Measurements from ENCODE around the gene ATCAY. TPM values are rescaled to one million over a fixed set of nuclear protein-coding genes. Genes with fewer than 3 reads are reported as not detected.

ATCAY gene
- total RNA-seq, 3 donors from 2014 or later (not counting 1 experiment from before 2014, with no cell fraction given), result not detected

GRCh38 chr19:3959766-3960131 is 79.3 kb downstream of the ATCAY start:
- DNase-seq (no peak), ATAC-seq (no peak)
- intact Hi-C loops (cut with micrococcal nuclease), result loop anchor here (10.0 kb wide), 1 partner anchor 1645 kb away; no protein-coding TSS in a partner anchor
- H3K27me3 Mint-ChIP-seq (ENCODE audit: low read depth in 2 of 2), result no peaks in the 10 kb centered on the region
- H3K4me3 Mint-ChIP-seq, result no peak overlapping the region
- no peak for TF ChIP-seq CTCF (IDR thresholded peaks at IDR 0.05)
- Histone ChIP-seq H3K4me1 (ENCODE audit: control insufficient read depth, insufficient read depth, low read length) (no peaks in the 10 kb centered on the region), H3K4me3 (ENCODE audit: low read length) (no peak overlapping the region), H3K27ac (ENCODE audit: low read length) (no peak overlapping the region), H3K9me3 (ENCODE audit: control insufficient read depth, insufficient read depth, low read length) (no peaks in the 10 kb centered on the region), H3K27me3 (ENCODE audit: control insufficient read depth, insufficient read depth, low read length) (no peaks in the 10 kb centered on the region), H3K36me3 (ENCODE audit: control insufficient read depth, insufficient read depth, low read length) (peaks cover 52% of the 10 kb centered on the region)
- no peaks in the 10 kb centered on the region for H3K9me3 Mint-ChIP-seq
- H3K4me1 Mint-ChIP-seq, result no peaks in the 10 kb centered on the region
- H3K36me3 Mint-ChIP-seq, result no peaks in the 10 kb centered on the region
- 98% methylated on average over 15 of the region's 15 CpGs for whole genome bisulfite sequencing (ENCODE audit: insufficient coverage)
- no peak overlapping the region for H3K27ac Mint-ChIP-seq

- H3K9me3 ChIP-seq (ENCODE audit: control insufficient read depth, insufficient read depth, low read length), result no peaks in the 10 kb centered on the region
- Mint-ChIP-seq H3K4me3 (no peak overlapping the region), H3K36me3 (no peaks in the 10 kb centered on the region), H3K27me3 (ENCODE audit: low read depth in 2 of 2) (no peaks in the 10 kb centered on the region), H3K27ac (no peak overlapping the region), H3K9me3 (no peaks in the 10 kb centered on the region), H3K4me1 (no peaks in the 10 kb centered on the region)
- no peaks in the 10 kb centered on the region for H3K4me1 ChIP-seq (ENCODE audit: control insufficient read depth, insufficient read depth, low read length)
- 96% methylated on average over 24 of the region's 24 CpGs for WGBS (ENCODE audit: insufficient coverage)
- no peaks in the 10 kb centered on the region for H3K27me3 ChIP-seq (ENCODE audit: control insufficient read depth, insufficient read depth, low read length)
- no peak overlapping the region for H3K27ac ChIP-seq (ENCODE audit: low read length)
- DNase-seq, result no peak
- ATAC-seq, result no peak
- TF ChIP-seq CTCF (IDR thresholded peaks at IDR 0.05), result no peak
- intact Hi-C loops (cut with micrococcal nuclease), result no loop called here
- no peak overlapping the region for H3K4me3 ChIP-seq (ENCODE audit: low read length)
- peaks cover 57% of the 10 kb centered on the region for H3K36me3 ChIP-seq (ENCODE audit: control insufficient read depth, insufficient read depth, low read length)
Measured at GRCh38 chr19:3961007-3961406, 80.5 kb downstream of the ATCAY start.

- H3K27me3 ChIP-seq (ENCODE audit: control insufficient read depth, insufficient read depth, low read length), result no peaks in the 10 kb centered on the region
- Mint-ChIP-seq H3K36me3 (no peaks in the 10 kb centered on the region), H3K27me3 (ENCODE audit: low read depth in 2 of 2) (no peaks in the 10 kb centered on the region), H3K4me1 (peaks cover 6% of the 10 kb centered on the region in 2 donors), H3K4me3 (no peak overlapping the region), H3K27ac (no peak overlapping the region), H3K9me3 (no peaks in the 10 kb centered on the region)
- no peaks in the 10 kb centered on the region for H3K9me3 ChIP-seq (ENCODE audit: control insufficient read depth, insufficient read depth, low read length)
- H3K4me3 ChIP-seq (ENCODE audit: low read length), result no peak overlapping the region
- intact Hi-C loops (cut with micrococcal nuclease), result no loop called here
- H3K36me3 ChIP-seq (ENCODE audit: control insufficient read depth, insufficient read depth, low read length), result peaks cover 59% of the 10 kb centered on the region
- ATAC-seq (no peak), DNase-seq (no peak)
- peaks cover 2% of the 10 kb centered on the region for H3K4me1 ChIP-seq (ENCODE audit: control insufficient read depth, insufficient read depth, low read length)
- 97% methylated on average over 35 of the region's 35 CpGs for WGBS (ENCODE audit: insufficient coverage)
- H3K27ac ChIP-seq (ENCODE audit: low read length), result no peak overlapping the region
- no peak for TF ChIP-seq CTCF (IDR thresholded peaks at IDR 0.05)
Measured at GRCh38 chr19:3963458-3964255, 83.2 kb downstream of the ATCAY start.
